ENCODE measurements around the gene XPO6. TPM values are rescaled to one million over a fixed set of nuclear protein-coding genes. Genes with fewer than 3 reads are reported as not detected.

XPO6 gene
- total and polyA plus RNA-seq, 2 of the 13 experiments (the other 11 are each of a cell fraction or from before 2014, with no cell fraction given): 109 to 129 TPM

- TF ChIP-seq PRDM10 (CRISPR knock-in tag; IDR thresholded peaks at IDR 0.05; ENCODE audit: low read depth) (no peak), AGO2 (optimal IDR thresholded peaks at IDR 0.05; ENCODE audit: low read depth, low read length) (peak; percentile 22), RAD51 (IDR thresholded peaks at IDR 0.05; ENCODE audit: borderline replicate concordance) (no peak), PTBP1 (IDR thresholded peaks at IDR 0.05; ENCODE audit: low read depth, low read length, poor library complexity, severe bottlenecking) (no peak), ZNF672 (CRISPR knock-in tag; IDR thresholded peaks at IDR 0.05) (no peak), RERE (CRISPR knock-in tag; IDR thresholded peaks at IDR 0.05; ENCODE audit: low read depth) (no peak), ZGPAT (CRISPR knock-in tag; IDR thresholded peaks at IDR 0.05) (no peak), HOXD1 (CRISPR knock-in tag; IDR thresholded peaks at IDR 0.05) (no peak), ARID2 (CRISPR knock-in tag; IDR thresholded peaks at IDR 0.05; ENCODE audit: borderline replicate concordance) (no peak), PHB2 (IDR thresholded peaks at IDR 0.05; ENCODE audit: partially characterized antibody) (no peak), NFYC (CRISPR knock-in tag; IDR thresholded peaks at IDR 0.05) (no peak), UBTF (CRISPR knock-in tag; IDR thresholded peaks at IDR 0.05) (no peak), CTCF (CRISPR knock-in tag; IDR thresholded peaks at IDR 0.05) (peak; percentile 29; the same call in 1 of the 2 replicates)
Measured at GRCh38 chr16:28090646-28091377, 121.0 kb downstream of the XPO6 start (continued).
